Activated CD4-positive, alpha-beta T cell treated with anti-CD3 and anti-CD28 coated beads, Interleukin-2, amount 10 ng/mL, durations not matched to agents 7 days and 5 days (primary cell): Measurements from ENCODE around the gene GPR89B. TPM values are rescaled to one million over a fixed set of nuclear protein-coding genes. Genes with fewer than 3 reads are reported as not detected.
"Not testable (repeated sequence)": the region's sequence is repeated elsewhere in the genome, so short reads cannot be mapped to it uniquely, and the experiment has no call there.

Source experiments
- CTCF ChIA-PET: fragments of 350-600 bp; sonication (Branson Sonifier 250); formaldehyde crosslinking; loops from one replicate; lab custom pipeline; 2021; ENCODE audit warnings: antibody characterized with exemption; lab: Charles Lee
- POLR2A ChIA-PET: fragments of 350-600 bp; sonication (Branson Sonifier 250); formaldehyde crosslinking; loops from one replicate; lab custom pipeline; 2021; ENCODE audit warnings: antibody characterized with exemption; lab: Charles Lee
- DNase-seq: peaks from one replicate; pipeline ENCODE4 v3.0.0-alpha.2; 2020
- H3K27ac Mint-ChIP-seq: one replicate; pipeline ENCODE4 v1.8.0; 2021; ENCODE audit warnings: mild to moderate bottlenecking, moderate library complexity, mixed read lengths
- H3K27me3 Mint-ChIP-seq: one replicate; pipeline ENCODE4 v1.8.0; 2021; ENCODE audit warnings: mixed read lengths
- H3K36me3 Mint-ChIP-seq: one replicate; pipeline ENCODE4 v1.8.0; 2021; ENCODE audit warnings: low read depth, mixed read lengths
- H3K4me1 Mint-ChIP-seq: one replicate; pipeline ENCODE4 v1.8.0; 2021; ENCODE audit warnings: mixed read lengths
- H3K4me3 Mint-ChIP-seq: one replicate; pipeline ENCODE4 v1.8.0; 2021; ENCODE audit warnings: mild to moderate bottlenecking, moderate library complexity, mixed read lengths
- H3K9me3 Mint-ChIP-seq: one replicate; pipeline ENCODE4 v1.8.0; 2021; ENCODE audit warnings: mixed read lengths
- total RNA-seq, 2 experiments: library from RNA; stranded (reverse); gene quantifications; one replicate each; pipeline ENCODE4 v1.2.3, GENCODE V29; 2021

GPR89B gene
- total RNA-seq, 2 experiments from 2014 or later = 23.2 to 25.8 TPM

GRCh38 chr1:147959680-147960079 lies 31.5 kb downstream of the GPR89B start:
- H3K4me3 Mint-ChIP-seq, CTCF ChIA-PET, H3K27me3 Mint-ChIP-seq, H3K9me3 Mint-ChIP-seq, H3K36me3 Mint-ChIP-seq, H3K4me1 Mint-ChIP-seq, POLR2A ChIA-PET, DNase-seq: not testable (repeated sequence)
- peak overlapping the region; percentile 46 for H3K27ac Mint-ChIP-seq

GRCh38 chr1:147964575-147964974 lies 36.4 kb downstream of the GPR89B start:
- DNase-seq, POLR2A ChIA-PET, H3K4me3 Mint-ChIP-seq, H3K9me3 Mint-ChIP-seq, H3K36me3 Mint-ChIP-seq, H3K27me3 Mint-ChIP-seq, CTCF ChIA-PET, H3K27ac Mint-ChIP-seq, H3K4me1 Mint-ChIP-seq: not testable (repeated sequence)

- H3K9me3 Mint-ChIP-seq, H3K4me1 Mint-ChIP-seq, H3K27me3 Mint-ChIP-seq, H3K36me3 Mint-ChIP-seq, CTCF ChIA-PET, H3K27ac Mint-ChIP-seq, POLR2A ChIA-PET, DNase-seq, H3K4me3 Mint-ChIP-seq: not testable (repeated sequence)
These were observed 38.4 kb downstream of the GPR89B start for GRCh38 chr1:147966657-147967056.

GRCh38 chr1:147978896-147979651 lies 50.9 kb downstream of the GPR89B start:
- H3K36me3 Mint-ChIP-seq = peaks cover 22% of the 10 kb centered on the region
- H3K27me3 Mint-ChIP-seq, H3K4me1 Mint-ChIP-seq, DNase-seq, CTCF ChIA-PET, POLR2A ChIA-PET, H3K4me3 Mint-ChIP-seq, H3K9me3 Mint-ChIP-seq, H3K27ac Mint-ChIP-seq: not testable (repeated sequence)

DNA sequence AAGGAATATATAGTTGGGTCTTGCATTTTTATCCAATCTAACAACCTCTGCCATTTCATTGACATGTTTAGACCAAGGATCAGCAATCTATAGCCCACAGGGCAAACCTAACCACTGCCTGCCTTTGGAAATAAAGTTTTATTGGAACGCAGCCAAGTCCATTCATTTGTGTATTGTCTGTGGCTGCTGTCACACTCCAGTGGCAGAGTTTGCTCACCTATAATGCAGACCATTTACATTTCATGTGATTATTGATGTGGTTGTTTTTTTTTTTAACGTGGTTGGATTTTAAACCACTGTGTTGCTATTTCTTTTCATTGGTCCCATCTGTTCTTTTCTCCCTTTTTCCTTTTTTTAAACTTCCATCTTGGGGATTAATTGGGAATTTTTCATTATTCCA lies 57.2 kb downstream of the GPR89B start:
- H3K9me3 Mint-ChIP-seq, DNase-seq, CTCF ChIA-PET, H3K4me3 Mint-ChIP-seq, POLR2A ChIA-PET, H3K27ac Mint-ChIP-seq, H3K4me1 Mint-ChIP-seq, H3K27me3 Mint-ChIP-seq: not testable (repeated sequence)
- peaks cover 18% of the 10 kb centered on the region for H3K36me3 Mint-ChIP-seq

- H3K9me3 Mint-ChIP-seq, DNase-seq, CTCF ChIA-PET, H3K4me1 Mint-ChIP-seq, H3K4me3 Mint-ChIP-seq, POLR2A ChIA-PET, H3K27me3 Mint-ChIP-seq, H3K27ac Mint-ChIP-seq: not testable (repeated sequence)
- H3K36me3 Mint-ChIP-seq = peaks cover 15% of the 10 kb centered on the region
These were observed 59.7 kb downstream of the GPR89B start for GRCh38 chr1:147987893-147988292.

DNA sequence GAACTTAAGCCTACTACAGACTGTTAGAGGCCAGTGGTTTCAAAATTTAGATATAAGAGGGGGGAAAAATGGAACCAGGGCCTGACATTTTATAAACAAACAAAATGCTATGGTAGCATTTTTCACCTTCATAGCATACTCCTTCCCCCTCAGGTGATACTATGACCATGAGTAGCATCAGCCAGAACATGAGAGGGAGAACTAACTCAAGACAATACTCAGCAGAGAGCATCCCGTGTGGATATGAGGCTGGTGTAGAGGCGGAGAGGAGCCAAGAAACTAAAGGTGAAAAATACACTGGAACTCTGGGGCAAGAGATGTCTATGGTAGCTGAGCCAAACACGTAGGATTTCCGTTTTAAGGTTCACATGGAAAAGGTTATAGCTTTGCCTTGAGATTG lies 64.7 kb downstream of the GPR89B start:
- CTCF ChIA-PET, POLR2A ChIA-PET, DNase-seq, H3K27me3 Mint-ChIP-seq, H3K9me3 Mint-ChIP-seq, H3K27ac Mint-ChIP-seq, H3K4me3 Mint-ChIP-seq: not testable (repeated sequence)
- Mint-ChIP-seq H3K36me3 (peaks cover 21% of the 10 kb centered on the region), H3K4me1 (peaks cover 12% of the 10 kb centered on the region)

- DNase-seq, H3K27me3 Mint-ChIP-seq, H3K27ac Mint-ChIP-seq, H3K4me3 Mint-ChIP-seq, POLR2A ChIA-PET, CTCF ChIA-PET, H3K9me3 Mint-ChIP-seq: not testable (repeated sequence)
- H3K4me1 Mint-ChIP-seq = peaks cover 15% of the 10 kb centered on the region
- peaks cover 21% of the 10 kb centered on the region for H3K36me3 Mint-ChIP-seq
These were observed 65.2 kb downstream of the GPR89B start for GRCh38 chr1:147993400-147993799.

DNA sequence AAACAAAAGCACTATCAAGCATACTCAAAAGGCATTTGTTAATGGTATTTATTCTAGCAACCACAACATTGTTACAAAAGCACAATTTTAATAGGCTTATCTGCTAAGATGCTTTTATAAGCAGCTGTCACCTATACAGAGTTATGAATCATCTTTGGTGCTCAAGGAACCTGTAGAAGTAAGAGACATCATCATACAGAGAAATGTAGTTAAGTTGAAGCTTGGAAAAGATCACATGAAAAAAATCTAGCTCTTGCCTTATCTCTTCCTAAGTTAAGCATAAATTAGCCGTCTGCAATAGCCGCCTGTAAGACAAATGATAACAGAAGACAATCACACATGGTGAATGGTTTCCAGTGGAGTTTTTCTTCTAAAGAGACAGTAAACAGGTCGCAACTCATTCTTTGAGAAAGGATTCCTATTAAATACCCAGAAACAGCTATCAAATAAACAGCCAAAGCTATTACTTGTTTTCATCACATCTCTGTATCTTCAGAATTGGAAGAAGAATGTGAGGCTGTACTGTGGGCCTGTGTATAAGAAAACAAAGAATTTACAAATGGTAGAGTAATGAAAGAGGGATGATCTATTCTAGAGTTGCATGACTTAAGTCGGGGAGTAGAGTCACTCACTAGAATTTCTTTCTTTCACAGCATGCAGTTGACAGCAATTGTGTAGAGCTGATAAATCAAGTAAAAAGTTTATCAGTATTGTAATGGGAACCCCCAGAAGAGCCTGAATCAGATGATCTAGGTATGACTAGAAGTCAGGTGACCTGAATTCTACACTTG lies 65.8 kb downstream of the GPR89B start:
- H3K27me3 Mint-ChIP-seq, H3K4me3 Mint-ChIP-seq, POLR2A ChIA-PET, DNase-seq, CTCF ChIA-PET, H3K9me3 Mint-ChIP-seq: not testable (repeated sequence)
- H3K4me1 Mint-ChIP-seq = peaks cover 17% of the 10 kb centered on the region
- peak overlapping the region; percentile 9 for H3K27ac Mint-ChIP-seq
- H3K36me3 Mint-ChIP-seq = peaks cover 21% of the 10 kb centered on the region

GRCh38 chr1:147996088-147996487 lies 67.9 kb downstream of the GPR89B start:
- H3K9me3 Mint-ChIP-seq, H3K27me3 Mint-ChIP-seq, CTCF ChIA-PET, H3K4me3 Mint-ChIP-seq, POLR2A ChIA-PET, H3K27ac Mint-ChIP-seq, DNase-seq: not testable (repeated sequence)
- Mint-ChIP-seq H3K36me3 (peaks cover 13% of the 10 kb centered on the region), H3K4me1 (peaks cover 15% of the 10 kb centered on the region)

DNA sequence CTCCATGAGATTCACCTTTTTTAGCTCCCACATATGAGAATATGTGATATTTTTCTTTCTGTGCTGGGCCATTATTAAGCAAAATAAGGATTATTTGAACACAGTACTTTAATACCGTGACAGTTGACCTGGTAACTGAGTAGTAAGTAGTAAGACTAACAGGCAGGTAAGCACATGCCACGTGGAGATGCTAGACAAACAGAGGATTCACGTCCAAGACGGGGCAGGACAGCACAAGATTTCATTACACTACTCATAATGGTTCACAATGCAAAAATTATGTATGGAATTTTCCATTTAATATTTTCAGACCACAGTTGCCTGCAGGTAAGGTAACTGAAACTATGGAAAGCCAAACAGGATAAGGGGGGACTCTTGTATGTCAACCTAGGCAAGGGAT lies 79.5 kb downstream of the GPR89B start:
- H3K9me3 Mint-ChIP-seq, H3K27ac Mint-ChIP-seq, CTCF ChIA-PET, H3K4me3 Mint-ChIP-seq, H3K27me3 Mint-ChIP-seq, H3K4me1 Mint-ChIP-seq, POLR2A ChIA-PET, DNase-seq, H3K36me3 Mint-ChIP-seq: not testable (repeated sequence)

- H3K27me3 Mint-ChIP-seq = peaks cover 23% of the 10 kb centered on the region
- POLR2A ChIA-PET = no interaction called here
- H3K4me1 Mint-ChIP-seq = peaks cover 10% of the 10 kb centered on the region
- H3K36me3 Mint-ChIP-seq = peaks cover 1% of the 10 kb centered on the region
- no peak overlapping the region for H3K4me3 Mint-ChIP-seq
- CTCF ChIA-PET = no interaction called here
- no peak for DNase-seq
- no peaks in the 10 kb centered on the region for H3K9me3 Mint-ChIP-seq
- no peak overlapping the region for H3K27ac Mint-ChIP-seq
These were observed 82.3 kb downstream of the GPR89B start for GRCh38 chr1:148010527-148010926.
